HG03108 (cell line): Measurements from ENCODE around the gene XPNPEP2.

Experiments used
- ATAC-seq: cut with Tn5 transposase; IDR thresholded peaks from one replicate; pipeline ENCODE4 v1.9.1; 2021; ENCODE audit warnings: moderate library complexity; ENCODE audit not compliant: unreplicated experiment

The XPNPEP2 gene

DNA sequence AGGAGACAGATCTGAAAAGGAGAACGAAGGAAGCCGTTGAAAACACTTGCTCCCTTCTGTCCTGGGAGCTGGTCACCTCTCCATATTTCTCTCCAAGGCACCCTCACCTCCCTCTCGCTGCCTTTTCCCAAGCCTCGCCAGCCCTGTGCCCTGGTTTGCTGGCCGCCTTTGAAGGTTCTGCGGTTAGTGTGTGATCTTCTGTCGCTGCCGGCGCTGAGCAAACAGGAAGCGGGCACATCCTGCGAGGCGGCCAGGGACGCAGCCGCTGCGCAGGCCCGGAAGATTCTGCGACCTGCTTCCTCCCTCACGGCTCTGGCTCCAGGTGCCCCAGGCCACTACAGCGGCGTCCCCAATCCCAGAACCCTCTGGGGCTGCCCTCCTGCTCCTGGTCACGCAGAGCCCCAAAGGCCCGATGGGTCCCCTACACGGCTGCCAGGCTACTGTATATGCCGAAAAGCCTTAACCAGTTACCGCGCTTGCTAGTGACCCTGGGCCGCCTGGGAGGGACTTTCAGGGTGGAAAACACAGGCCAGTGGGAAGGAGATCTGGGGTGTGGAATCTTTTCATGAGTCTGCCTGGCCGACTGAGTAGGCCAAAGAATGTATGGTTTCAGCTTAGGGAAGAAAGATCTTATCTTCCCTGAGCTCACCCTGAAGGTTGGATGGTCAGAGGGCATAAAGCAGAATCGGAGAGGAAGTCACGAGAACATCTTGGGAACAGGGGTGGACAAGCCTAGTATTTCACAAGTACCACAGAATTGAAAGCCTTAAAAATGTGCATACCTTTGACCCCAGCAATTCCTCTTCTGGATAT lies 38.6 kb downstream of the XPNPEP2 start:
- no peak for ATAC-seq

DNA sequence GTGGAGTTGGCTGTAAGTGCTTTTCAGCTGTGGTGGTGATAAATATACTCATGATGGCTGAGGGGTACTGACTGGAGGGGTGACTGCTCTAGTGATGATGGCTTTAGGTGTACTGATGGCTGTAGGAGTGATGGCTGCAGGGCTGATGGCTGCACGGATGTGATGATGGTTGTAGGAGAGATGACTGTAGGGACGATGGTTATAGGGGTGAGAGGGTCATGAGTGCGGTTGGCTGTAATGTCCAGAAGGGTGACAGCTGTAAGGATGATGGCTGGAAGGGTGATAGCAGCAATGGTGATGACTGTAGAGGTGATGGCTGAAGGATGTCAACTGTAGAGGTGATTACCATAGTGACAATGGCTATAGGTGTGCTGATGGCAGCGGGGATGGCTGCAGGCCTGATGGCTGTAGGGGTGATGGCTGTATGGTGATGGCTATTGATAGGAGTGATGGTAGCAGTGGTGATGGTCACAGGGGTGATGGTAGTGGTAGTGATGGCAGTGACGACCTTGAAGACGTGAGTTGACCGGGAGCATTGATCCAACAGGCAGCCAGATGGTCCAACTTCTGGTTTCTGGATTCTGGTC lies 40.4 kb downstream of the XPNPEP2 start:
- ATAC-seq, result no peak

DNA sequence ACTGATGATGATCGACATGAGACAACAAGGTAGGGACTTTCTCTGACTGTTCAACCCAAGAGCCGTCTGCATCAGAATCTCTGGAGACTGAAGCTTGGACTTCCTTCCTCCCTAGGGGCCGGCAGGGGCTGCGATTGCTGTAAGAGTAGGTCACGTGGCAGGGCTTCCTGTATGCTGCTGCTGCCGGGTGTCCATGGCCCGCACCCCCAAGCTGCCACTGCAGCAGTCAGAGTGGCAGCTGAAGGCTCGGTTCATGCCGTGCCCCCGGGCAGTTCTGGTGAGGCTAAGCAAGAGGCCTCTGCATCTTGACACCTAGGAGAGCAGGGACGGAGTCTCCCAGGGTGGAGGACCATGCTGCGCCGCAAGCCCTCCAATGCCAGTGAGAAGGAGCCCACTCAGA lies 41.0 kb downstream of the XPNPEP2 start, which contains the start of gene SASH3:
SASH3 (plus strand) TSS at position 203 of the 400 bp plus-strand sequence; CDS start at position 352, 149 bp downstream.
- ATAC-seq, result peak; percentile 28

DNA sequence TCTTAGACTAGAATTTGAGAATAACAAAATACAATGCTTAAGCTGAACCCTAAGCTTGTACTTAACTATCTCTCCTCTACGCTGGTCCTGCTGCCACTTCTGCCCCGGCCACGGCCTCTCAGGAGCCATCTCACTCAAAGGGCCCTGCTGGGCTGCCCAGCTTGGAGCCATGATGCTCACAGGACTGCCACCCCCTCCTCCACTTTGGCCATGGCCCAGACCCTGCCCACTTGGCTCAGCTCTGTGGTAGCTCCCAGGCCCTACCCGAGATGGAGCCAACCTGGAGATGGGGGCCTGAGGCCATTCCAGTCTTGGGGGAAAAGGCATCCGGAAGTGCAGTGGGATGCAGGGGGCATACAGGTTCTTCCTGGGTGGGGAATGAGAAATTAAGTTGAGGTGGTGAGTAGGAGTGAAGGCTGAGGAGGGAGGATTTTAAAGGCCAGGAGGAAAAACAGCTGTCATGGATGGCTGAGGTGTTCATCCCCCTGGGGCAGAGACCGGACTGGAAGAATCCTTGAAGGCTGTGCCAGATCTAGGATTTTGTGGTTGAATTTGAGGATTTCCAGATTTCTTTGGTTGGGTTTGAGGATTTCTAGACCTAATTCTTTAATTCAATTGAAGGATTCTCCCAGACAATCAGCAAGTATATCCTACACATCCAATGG lies 41.8 kb downstream of the XPNPEP2 start:
- no peak for ATAC-seq

DNA sequence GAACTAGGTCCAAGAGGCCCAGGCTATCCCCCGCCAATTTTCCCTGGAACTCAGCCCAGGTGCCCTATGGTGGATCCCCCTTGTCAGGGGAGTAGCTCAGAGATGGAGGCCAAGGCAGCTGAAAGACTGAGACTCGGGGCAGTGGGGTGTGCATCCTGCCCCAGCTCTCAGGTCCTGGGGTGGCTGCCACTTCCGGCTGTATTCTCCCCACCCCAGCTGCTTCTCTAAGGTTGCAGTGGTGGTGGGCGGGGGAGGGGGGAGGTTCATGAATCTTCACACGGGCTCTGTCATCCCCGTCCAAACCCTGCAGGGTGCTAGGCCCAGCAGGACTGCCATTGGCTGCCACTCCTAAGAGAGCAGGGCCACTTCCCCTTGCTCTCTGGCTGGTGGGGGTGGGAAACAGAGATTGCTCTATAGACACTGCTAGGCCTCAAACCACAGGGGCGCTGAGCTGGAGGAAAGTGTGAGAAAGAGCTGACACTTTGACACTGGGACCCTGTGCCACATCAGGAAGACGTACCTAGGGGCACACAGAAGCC lies 42.4 kb downstream of the XPNPEP2 start:
- peak; percentile 58 for ATAC-seq

DNA sequence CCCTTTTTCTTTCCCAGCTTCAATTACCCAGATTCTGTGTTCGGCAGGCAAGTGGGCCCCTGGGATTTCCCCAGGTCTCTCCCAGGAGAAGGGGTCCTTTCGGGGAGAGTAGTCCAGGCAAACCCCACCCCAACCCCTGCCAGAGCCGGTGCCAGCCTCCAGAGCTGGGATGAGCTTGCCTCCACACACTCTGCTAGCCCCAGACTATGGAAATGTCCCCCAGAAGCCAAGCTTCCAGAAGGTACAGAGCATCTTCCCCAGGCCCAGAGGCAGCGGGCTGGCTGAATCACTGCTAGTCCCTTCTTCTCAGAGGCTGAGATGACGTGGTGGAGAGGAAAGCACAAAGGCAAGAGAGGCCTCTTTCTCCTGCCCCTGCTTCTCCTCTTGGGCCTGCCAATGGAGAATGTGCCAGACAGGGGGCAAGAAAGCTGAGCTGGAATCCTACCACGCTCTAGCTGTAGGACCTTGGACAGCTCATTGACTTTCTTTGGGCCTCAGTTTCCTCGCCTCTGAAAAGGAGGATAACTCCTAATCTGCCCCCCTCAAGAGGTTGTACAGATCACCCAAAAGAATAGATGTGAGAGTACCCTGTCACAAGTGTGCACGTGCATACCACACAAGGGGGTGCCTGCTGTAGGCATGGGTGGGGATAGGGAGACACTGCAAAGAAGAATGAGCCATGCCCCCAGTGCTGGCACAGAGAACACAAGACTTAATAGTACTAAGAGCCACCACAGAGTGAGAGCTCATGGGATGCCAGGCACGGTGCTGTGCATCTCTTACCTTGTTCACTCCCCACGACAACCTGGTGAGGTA lies 43.1 kb downstream of the XPNPEP2 start:
- no peak for ATAC-seq

DNA sequence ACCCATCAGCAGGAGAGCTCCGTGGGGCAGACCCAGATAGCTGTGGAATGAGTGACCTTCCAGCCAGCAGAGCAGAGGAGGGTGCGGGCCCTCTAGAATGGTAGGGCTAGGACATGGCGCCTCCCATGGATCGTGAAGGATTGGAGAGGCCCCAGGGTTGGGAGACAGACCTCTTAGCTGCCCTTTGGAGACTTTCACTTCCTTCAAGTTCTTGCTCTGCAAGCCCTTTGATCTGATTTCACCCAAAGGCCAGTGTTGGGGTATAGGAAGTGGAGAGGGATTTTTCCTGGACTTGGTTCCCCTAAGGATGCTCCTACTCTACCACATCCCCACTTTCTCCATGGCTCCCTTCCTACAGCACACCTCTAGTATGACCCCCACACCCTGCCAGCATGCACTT lies 43.9 kb downstream of the XPNPEP2 start:
- no peak for ATAC-seq

DNA sequence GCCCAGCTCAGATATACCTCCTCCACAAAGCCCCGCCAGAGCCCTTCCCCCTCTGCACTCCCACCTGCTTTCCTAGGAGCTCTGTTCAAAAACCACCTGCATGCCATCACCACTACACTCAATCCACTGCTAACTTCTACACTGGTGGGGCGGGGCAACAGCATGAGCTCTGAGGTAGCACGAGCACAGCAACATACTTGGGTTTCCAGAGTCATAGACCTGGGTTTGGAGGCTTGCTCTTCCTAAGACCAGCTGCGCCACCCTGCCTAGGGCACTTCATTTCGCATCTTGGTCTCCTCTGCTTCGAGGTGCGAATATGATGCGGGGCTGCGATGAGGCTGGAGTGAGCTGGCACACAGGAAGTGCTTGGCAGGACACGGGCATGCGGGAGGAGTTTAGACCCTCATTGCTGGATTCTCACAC lies 44.5 kb downstream of the XPNPEP2 start:
- ATAC-seq, result no peak

DNA sequence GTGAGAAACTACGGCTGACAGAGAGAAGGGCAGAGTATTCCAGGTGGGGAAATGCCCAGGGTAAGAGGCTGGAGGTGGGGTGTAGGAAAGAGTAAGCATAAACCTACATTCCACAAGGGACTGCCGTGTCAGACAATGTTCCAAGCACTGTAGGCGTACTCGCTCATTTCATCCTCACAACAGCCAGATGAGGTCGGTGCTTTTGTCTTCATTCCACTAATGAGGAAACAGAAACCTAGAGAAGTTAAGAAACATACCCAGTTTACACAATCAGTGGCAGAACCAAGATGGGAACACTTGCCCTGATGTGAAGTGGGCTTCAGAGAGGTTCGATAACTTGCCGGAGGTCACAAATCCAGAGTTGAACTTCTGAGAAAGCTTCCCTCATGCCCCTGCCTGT lies 45.6 kb downstream of the XPNPEP2 start:
- no peak for ATAC-seq

DNA sequence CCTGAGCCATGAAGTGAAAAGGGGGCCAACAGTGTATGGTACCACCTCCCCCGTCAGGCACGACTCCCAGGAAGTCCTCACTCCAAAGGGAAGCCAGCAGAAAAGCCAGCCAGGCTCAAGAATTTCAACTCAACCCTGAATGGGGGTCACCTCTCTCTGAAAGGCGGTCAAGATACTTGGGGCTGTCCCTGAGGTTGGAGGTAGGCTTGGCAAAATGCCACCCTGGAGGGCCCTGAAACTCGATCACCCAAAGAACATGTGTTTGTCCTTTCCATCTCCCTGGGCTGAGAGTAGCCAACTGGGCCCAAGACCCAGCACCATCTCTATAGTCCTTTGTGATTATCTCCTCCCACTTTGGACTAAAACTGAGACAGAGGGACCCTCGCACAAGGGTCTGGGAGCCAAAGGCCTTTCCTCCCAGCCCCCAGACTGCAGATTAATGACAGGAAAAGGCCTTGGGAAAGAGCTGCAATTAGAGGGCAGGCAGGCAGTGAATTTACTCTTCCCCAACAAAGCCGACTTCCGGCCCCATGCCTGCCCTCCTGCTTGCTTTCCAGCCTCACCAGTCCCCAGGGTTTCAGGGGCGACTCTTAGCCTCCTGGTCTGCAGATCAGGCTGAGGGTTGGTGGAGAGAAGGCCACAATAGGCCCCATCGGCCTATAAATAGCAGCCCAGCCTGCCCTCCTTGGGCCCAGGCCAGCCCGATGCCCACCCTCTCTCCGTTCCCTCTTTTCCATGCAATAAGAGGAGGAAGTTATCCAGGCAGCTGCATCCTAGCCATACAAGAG lies 46.6 kb downstream of the XPNPEP2 start:
- ATAC-seq, result no peak

DNA sequence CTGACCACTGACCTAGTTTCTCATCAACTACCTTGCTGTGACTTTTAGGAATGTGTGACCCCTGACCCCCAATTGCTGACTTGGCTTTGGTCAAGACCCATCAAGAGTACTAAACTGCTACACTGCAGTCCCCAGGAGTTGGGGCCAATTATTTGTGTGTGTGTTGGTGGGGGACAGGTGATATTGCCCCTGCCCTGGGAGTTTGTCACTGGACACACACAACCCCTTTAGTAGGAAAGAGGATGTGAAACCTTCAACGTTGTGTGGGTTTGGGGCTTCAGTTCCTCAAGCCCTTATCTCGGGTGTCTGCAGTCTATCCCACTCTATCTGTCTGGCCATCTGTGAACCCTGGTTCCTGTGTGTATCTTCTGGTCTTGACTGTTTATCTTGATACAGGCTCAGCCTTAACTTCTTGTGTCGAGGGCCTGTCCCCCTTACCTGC lies 47.5 kb downstream of the XPNPEP2 start:
- ATAC-seq, result peak; percentile 71

DNA sequence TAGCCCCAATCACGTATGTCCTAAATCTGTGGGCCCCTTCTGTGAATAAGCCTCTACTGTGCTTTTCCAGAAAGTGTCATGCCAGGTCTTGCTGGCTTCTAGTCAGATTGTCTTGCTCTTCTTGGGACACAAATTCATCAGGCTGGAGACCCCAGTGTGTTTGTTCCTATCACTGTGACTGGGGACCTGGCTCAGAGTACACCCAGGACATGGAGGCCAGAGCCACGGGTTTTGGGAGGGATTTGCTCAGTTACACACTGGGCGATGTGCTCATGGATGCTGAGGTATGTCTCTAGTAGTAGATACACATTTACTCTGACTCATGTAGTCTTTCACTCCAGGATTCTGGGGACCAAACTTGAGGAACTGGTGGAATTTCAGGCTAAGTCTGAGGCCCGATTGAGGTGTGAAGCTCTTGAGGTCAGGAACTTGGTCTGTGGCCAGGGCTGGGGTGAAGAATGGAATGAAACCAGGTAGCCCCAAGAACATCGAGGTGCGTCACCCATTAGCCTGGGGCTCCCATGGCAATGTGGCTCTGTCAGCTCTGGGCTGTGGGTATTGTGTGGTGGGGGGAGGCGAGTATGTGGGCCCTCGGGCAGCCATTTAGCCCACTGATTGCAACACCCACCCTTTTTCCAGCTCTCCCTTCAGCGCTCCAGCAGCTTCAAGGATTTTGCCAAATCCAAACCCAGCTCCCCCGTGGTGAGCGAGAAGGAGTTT lies 48.7 kb downstream of the XPNPEP2 start:
- no peak for ATAC-seq

DNA sequence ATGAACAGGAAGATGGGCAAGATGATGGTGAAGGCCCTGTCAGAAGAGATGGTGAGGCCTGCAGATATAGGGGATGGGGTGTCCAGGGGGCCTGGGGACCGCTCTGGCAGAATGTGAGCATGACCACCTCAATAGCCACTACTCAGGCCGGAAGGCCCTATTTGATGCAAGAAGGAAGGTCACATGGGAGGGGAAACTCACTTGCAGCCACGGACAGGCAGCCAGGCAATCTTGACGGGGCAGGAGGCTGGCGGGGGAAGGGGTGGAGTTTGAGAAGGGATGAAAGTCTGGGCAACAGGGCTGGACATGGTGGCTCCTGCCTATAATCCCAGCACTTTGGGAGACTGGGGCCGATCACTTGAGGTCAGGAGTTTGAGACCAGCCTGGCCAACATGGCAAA lies 49.7 kb downstream of the XPNPEP2 start:
- ATAC-seq, result no peak

DNA sequence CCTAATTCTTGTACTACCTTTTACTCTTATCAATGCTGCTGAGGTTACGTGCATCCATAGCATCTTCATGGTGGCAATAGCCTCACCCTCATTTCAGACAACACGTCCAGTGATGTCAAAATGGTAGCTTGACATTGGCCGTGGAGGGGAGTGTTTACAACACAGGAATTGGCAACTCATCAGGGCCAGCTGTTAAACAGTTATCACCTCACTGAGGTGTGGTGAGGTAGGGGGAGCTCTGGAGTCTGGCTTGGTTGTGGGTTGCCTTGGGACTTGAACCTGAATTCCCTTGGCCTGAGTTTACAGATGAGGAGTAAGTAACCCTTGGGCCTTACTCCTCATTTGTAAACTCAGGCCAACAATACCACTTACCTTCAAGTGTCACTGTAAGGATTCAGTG lies 51.4 kb downstream of the XPNPEP2 start:
- ATAC-seq, result no peak

DNA sequence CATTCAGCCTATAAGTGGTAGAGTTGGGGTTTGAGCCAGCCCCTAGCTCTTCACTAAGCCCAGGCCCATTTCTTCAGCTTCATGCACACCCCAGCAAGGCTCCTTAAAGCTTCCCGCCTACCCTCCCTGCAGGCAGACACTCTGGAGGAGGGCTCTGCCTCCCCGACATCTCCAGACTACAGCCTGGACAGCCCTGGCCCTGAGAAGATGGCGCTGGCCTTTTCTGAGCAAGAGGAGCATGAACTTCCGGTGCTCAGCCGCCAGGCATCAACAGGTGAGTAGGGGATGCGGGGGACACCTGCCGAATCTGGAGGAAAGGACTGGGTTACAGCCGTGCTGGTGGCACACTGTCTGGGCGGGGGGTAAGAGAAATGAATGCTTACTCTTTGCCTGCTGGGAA lies 52.0 kb downstream of the XPNPEP2 start:
- no peak for ATAC-seq

DNA sequence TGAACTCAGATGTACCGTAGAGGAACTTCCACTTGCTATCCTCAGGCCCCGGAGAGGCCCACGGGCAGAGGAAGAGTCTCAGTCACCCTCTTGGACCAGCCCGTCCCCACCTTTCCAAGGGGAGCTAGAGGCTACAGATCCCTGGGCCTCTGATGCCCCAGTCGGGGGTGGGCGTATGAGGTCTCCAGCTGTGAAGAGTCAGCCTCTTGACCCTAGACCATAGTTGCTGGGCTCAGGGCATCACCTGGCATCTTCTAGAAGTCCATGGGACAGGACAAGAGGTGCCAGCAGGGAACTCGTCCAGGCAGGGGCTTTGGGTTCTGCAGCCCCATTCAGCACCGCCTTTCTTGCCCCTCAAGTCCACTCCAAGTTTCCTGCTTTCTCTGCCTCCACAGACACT lies 52.6 kb downstream of the XPNPEP2 start:
- no peak for ATAC-seq

DNA sequence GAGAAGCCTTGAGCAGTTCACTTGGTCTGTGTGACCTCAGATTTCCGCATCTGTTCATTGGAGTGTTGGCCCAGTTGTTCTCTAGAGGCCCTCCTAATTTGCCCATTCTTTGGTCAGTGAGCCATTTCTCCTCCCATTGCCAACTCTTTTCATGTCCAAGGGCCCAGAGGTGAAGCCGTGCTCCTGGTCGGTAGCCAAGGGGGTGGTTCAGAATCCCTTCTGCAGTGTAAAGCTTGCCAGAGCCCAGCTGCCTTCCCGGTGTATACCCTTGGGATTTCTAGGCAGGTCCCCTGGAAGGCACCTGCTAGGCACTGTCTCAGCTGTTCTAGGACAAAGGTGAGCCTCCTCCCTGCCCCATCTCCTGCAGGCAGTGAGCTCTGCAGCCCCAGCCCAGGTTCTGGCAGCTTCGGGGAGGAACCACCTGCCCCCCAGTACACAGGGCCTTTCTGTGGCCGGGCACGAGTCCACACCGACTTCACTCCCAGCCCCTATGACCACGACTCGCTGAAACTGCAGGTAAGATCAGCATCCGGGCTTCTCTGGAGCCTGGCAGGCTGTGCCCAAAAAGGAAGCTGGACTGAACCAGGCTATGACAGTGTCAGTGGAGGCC lies 53.3 kb downstream of the XPNPEP2 start:
- ATAC-seq, result no peak

DNA sequence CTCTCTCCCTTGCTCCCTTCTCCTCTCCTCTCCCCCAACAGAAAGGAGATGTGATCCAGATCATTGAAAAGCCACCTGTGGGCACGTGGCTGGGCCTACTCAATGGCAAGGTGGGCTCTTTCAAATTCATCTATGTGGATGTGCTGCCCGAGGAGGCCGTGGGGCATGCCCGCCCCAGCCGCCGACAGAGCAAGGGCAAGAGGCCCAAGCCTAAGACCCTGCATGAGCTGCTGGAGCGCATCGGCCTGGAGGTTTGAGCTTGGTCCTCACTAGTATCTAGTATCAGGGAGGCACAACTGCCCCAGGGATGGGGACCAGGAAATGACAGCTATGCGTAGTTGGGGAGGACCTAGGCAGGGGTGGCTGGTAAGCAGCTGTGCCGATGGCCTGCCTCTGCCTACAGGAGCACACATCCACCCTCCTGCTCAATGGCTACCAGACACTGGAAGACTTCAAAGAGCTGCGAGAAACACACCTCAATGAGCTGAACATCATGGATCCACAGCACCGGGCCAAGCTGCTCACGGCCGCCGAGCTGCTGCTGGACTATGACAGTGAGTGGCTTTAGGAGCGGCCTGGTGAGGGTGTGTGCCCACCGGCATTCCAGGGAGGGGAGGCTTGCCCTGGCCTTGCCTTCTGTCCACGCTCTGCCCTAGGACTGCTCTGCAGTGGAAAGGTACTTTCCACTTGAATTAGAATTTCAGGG lies 54.0 kb downstream of the XPNPEP2 start:
- ATAC-seq, result no peak
